HepG2 (cell line): ENCODE data around the gene DCDC2C. TPM values are rescaled to one million over a fixed set of nuclear protein-coding genes. Genes with fewer than 3 reads are reported as not detected.

Source experiments
- ATAC-seq: fragments of 200-7000 bp; cut with Tn5 transposase; 3 replicates; pipeline ENCODE4 v1.9.1; 2020; ENCODE audit warnings: mild to moderate bottlenecking, moderate library complexity
- BruUV-seq: library from RNA; stranded (reverse); fragments of 400-500 nt; replicated peaks from 2 replicates; lab custom pipeline; 2021; lab: Mats Ljungman, UMichigan
- CTCF ChIA-PET: fragments of 300-600 bp; formaldehyde crosslinking; extraction: SDS; loops from one replicate; lab custom pipeline; 2021; ENCODE audit warnings: low total read pairs, inconsistent platforms, low intra/inter-chr PET ratio; lab: Yijun Ruan, JAX
- POLR2A ChIA-PET: fragments of 350-600 bp; sonication (Branson Sonifier 250); formaldehyde crosslinking; loops from one replicate; lab custom pipeline; 2020; ENCODE audit warnings: antibody characterized with exemption, inconsistent platforms; lab: Yijun Ruan, JAX
- DNase-seq: peaks from one replicate; pipeline ENCODE4 v3.0.0-alpha.2; 2015; ENCODE audit warnings: low spot score
- FAIRE-seq: peaks from 3 replicates; lab custom pipeline; 2011; peaks lifted over from hg19 to GRCh38; lab: Jason Lieb, UNC
- H2AFZ ChIP-seq: one replicate; pipeline ENCODE4 v1.6.1; 2011; ENCODE audit warnings: low read length, inconsistent platforms
- H3K27ac ChIP-seq: fragments of 300-600 bp; 3 replicates; pipeline ENCODE4 v1.8.0; 2011; ENCODE audit warnings: mixed run types, mild to moderate bottlenecking, mixed read lengths, low read length, inconsistent platforms; ENCODE audit not compliant: insufficient read depth; ENCODE audit errors: extremely low read length
- H3K27me3 ChIP-seq, 2 experiments: fragments of 200-600 bp in 1 of 2; 2 replicates in 1 of 2; 3 replicates in 1 of 2; pipeline versions ENCODE4 v1.6.0 to v1.8.0; 2011; ENCODE audit warnings: low read length in 2 of 2, mild to moderate bottlenecking in 2 of 2, moderate library complexity in 2 of 2, inconsistent platforms in 1 of 2; ENCODE audit not compliant: insufficient read depth in 2 of 2, control insufficient read depth in 1 of 2
- H3K36me3 ChIP-seq, 2 experiments: fragments of 200-600 bp in 1 of 2; replicated peaks in 1 of 2; 2 replicates in 1 of 2; 3 replicates in 1 of 2; pipeline versions ENCODE4 v1.5.1 to v1.8.0; 2011; ENCODE audit warnings: low read length in 2 of 2, inconsistent platforms in 1 of 2; ENCODE audit not compliant: insufficient read depth in 2 of 2, control insufficient read depth in 1 of 2
- H3K4me1 ChIP-seq: 2 replicates; pipeline ENCODE4 v1.5.1; 2012; ENCODE audit warnings: low read length, inconsistent platforms; ENCODE audit not compliant: insufficient read depth
- H3K4me2 ChIP-seq: 2 replicates; pipeline ENCODE4 v1.6.0; 2011; ENCODE audit warnings: low read depth, low read length, inconsistent platforms
- H3K4me3 ChIP-seq, 3 experiments: fragments of 200-600 bp in 1 of 3; sonication (generic), shearing (Covaris generic) in 1 of 3; replicated peaks in 1 of 3; 2 replicates each; pipeline ENCODE4 v1.5.1; 2011 to 2016; ENCODE audit warnings: low read length in 3 of 3, inconsistent platforms in 2 of 3, low read depth in 2 of 3, mild to moderate bottlenecking in 2 of 3, control low read depth in 1 of 3, mixed read lengths in 1 of 3; ENCODE audit not compliant: insufficient read depth in 1 of 3
- H3K79me2 ChIP-seq: one replicate; pipeline ENCODE4 v1.6.1; 2011; ENCODE audit warnings: low read length, inconsistent platforms; ENCODE audit not compliant: insufficient read depth
- H3K9ac ChIP-seq: 2 replicates; pipeline ENCODE4 v1.6.0; 2011; ENCODE audit warnings: mild to moderate bottlenecking, low read depth, low read length, inconsistent platforms; ENCODE audit not compliant: insufficient read depth
- H3K9me3 ChIP-seq: 2 replicates; pipeline ENCODE4 v1.5.1; 2012; ENCODE audit warnings: mild to moderate bottlenecking, low read length
- H4K20me1 ChIP-seq: 2 replicates; pipeline ENCODE4 v1.6.0; 2011; ENCODE audit warnings: inconsistent platforms, mild to moderate bottlenecking, low read length, moderate library complexity; ENCODE audit not compliant: insufficient read depth
- ARHGAP35 ChIP-seq: sonication (generic); formaldehyde crosslinking; IDR thresholded peaks from 2 replicates; pipeline ENCODE4 v1.9.0; 2022; ENCODE audit warnings: mild to moderate bottlenecking, inconsistent platforms, moderate library complexity, missing genetic modification reagents, borderline replicate concordance
- CCDC6 ChIP-seq: sonication (generic); formaldehyde crosslinking; IDR thresholded peaks from 2 replicates; pipeline ENCODE4 v1.8.1; 2022; ENCODE audit warnings: mild to moderate bottlenecking, missing genetic modification reagents, moderate library complexity
- FOXC1 ChIP-seq: sonication (generic); formaldehyde crosslinking; IDR thresholded peaks from 2 replicates; pipeline ENCODE4 v1.8.0; 2022; ENCODE audit warnings: mild to moderate bottlenecking, missing genetic modification reagents, borderline replicate concordance
- MTERF4 ChIP-seq: sonication (generic); formaldehyde crosslinking; IDR thresholded peaks from 2 replicates; pipeline ENCODE4 v1.8.0; 2023; ENCODE audit warnings: mild to moderate bottlenecking, missing genetic modification reagents
- RAD51 ChIP-seq: fragments of 450-650 bp; IDR thresholded peaks from 2 replicates; pipeline ENCODE4 v1.6.1; 2016; ENCODE audit warnings: borderline replicate concordance
- RBM39 ChIP-seq: fragments of 200-400 bp; formaldehyde crosslinking; IDR thresholded peaks from one replicate; pipeline ENCODE4 v1.6.1; 2018; ENCODE audit warnings: antibody characterized with exemption, mild to moderate bottlenecking, low read depth, low read length; ENCODE audit not compliant: poor library complexity, severe bottlenecking
- SALL2 ChIP-seq: sonication (generic); formaldehyde crosslinking; IDR thresholded peaks from 2 replicates; pipeline ENCODE4 v1.8.1; 2023; ENCODE audit warnings: mild to moderate bottlenecking, missing genetic modification reagents, inconsistent platforms
- SIX1 ChIP-seq: sonication (generic); formaldehyde crosslinking; IDR thresholded peaks from 2 replicates; pipeline ENCODE4 v1.4.0; 2020; ENCODE audit warnings: missing genetic modification reagents, borderline replicate concordance
- SIX4 ChIP-seq: sonication (generic); formaldehyde crosslinking; IDR thresholded peaks from 2 replicates; pipeline ENCODE4 v1.4.0; 2020; ENCODE audit warnings: missing genetic modification reagents
- SMAD9 ChIP-seq: sonication (generic); formaldehyde crosslinking; IDR thresholded peaks from 2 replicates; pipeline ENCODE4 v1.5.1; 2020; ENCODE audit warnings: mild to moderate bottlenecking, missing genetic modification reagents
- SP5 ChIP-seq: IDR thresholded peaks from 2 replicates; pipeline ENCODE4 v1.6.1; 2016; ENCODE audit warnings: low read depth, borderline replicate concordance
- YEATS2 ChIP-seq: sonication (generic); formaldehyde crosslinking; IDR thresholded peaks from 2 replicates; pipeline ENCODE4 v1.4.0; 2020; ENCODE audit warnings: missing genetic modification reagents, borderline replicate concordance
- ZC3H13 ChIP-seq: sonication (generic); formaldehyde crosslinking; IDR thresholded peaks from 2 replicates; pipeline ENCODE4 v1.8.1; 2023; ENCODE audit warnings: mild to moderate bottlenecking, missing genetic modification reagents, moderate library complexity
- ZFP37 ChIP-seq: sonication (generic); formaldehyde crosslinking; IDR thresholded peaks from 2 replicates; pipeline ENCODE4 v1.4.0; 2020; ENCODE audit warnings: missing genetic modification reagents, borderline replicate concordance
- ZNF12 ChIP-seq: sonication (generic); formaldehyde crosslinking; IDR thresholded peaks from 2 replicates; pipeline ENCODE4 v1.5.0; 2020; ENCODE audit warnings: missing genetic modification reagents
- ZNF577 ChIP-seq: sonication (generic); formaldehyde crosslinking; IDR thresholded peaks from 2 replicates; pipeline ENCODE4 v1.4.0; 2020; ENCODE audit warnings: mild to moderate bottlenecking, low read depth, missing genetic modification reagents, borderline replicate concordance
- ZUFSP ChIP-seq: sonication (generic); formaldehyde crosslinking; IDR thresholded peaks from 2 replicates; pipeline ENCODE4 v1.9.0; 2021; ENCODE audit warnings: missing genetic modification reagents, mild to moderate bottlenecking, borderline replicate concordance
- WGBS: methylation state at CpG from one replicate; pipeline ENCODE4 v1.1.6; 2017; ENCODE audit warnings: low lambda C conversion rate; 5-methylcytosine and 5-hydroxymethylcytosine counted together
- in situ Hi-C: cut with HindIII; loops from 2 replicates; pipeline ENCODE4 v1.10.0; 2017; ENCODE audit warnings: low pct_unique_long_range_greater_than_20kb; ENCODE audit not compliant: extremely low pct_ligation_motif_present
- intact Hi-C: fragments of 100-400 bp; cut with micrococcal nuclease; formaldehyde crosslinking; loops from one replicate; pipeline ENCODE4 v1.10.0; 2022; ENCODE audit not compliant: unreplicated experiment
- polyA plus RNA-seq, 8 experiments: library from polyadenylated mRNA; depleted of rRNA in 3 of 8; stranded (reverse) in 7 of 8; unstranded in 1 of 8; fragments of >200 nt; fragmentation: Illumina TruSeq in 4 of 8; extraction: Trizol in 4 of 8; gene quantifications; 2 replicates each; pipeline versions ENCODE4 v1.2.1 to v1.2.3, GENCODE V29; 2011 to 2016; ENCODE audit warnings: low read depth in 4 of 8, missing spikeins in 1 of 8, mixed read lengths in 1 of 8; ENCODE audit not compliant: insufficient read depth in 1 of 8
- total RNA-seq, 5 experiments: library from RNA; depleted of rRNA; stranded (reverse); fragments of >200 nt; fragmentation: Illumina TruSeq; extraction: Trizol; gene quantifications; 2 replicates each; pipeline ENCODE4 v1.2.3, GENCODE V29; 2016; ENCODE audit warnings: low read depth in 1 of 5

Gene DCDC2C
- total and polyA plus RNA-seq, 2 of the 13 experiments (the other 11 are each of a cell fraction or from before 2014, with no cell fraction given): not detected

GRCh38 chr2:3680548-3681345, 22.6 kb upstream of the DCDC2C start:
- FAIRE-seq (no peak), DNase-seq (no peak), ATAC-seq (no peak)
- H4K20me1 ChIP-seq: no peaks in the 10 kb centered on the region
- TF ChIP-seq SP5 (CRISPR knock-in tag) (no peak), ZFP37 (no peak), SALL2 (CRISPR knock-in tag) (no peak), ARHGAP35 (CRISPR knock-in tag) (no peak), ZNF12 (CRISPR knock-in tag) (no peak), ZNF577 (no peak), FOXC1 (no peak), YEATS2 (CRISPR knock-in tag) (no peak)
- intact Hi-C loops: no loop called here
- CTCF ChIA-PET: no interaction called here
- no TSS peak for BruUV-seq
- peaks cover 3 to 20% of the 10 kb centered on the region in 2 experiments; a peak in 3 of 5 replicates for H3K27me3 ChIP-seq
- in situ Hi-C loops: no loop called here
- peaks cover 13% of the 10 kb centered on the region for H3K4me1 ChIP-seq
- no peaks in the 10 kb centered on the region for H3K9me3 ChIP-seq
- 59% methylated on average over 18 of the region's 18 CpGs for WGBS
- no peaks in the 10 kb centered on the region for H3K36me3 ChIP-seq
- no peak overlapping the region for H2AFZ ChIP-seq
- H3K4me2 ChIP-seq: no peak overlapping the region
- H3K79me2 ChIP-seq: no peaks in the 10 kb centered on the region
- no peak overlapping the region for H3K4me3 ChIP-seq
- no peak overlapping the region for H3K9ac ChIP-seq
- POLR2A ChIA-PET: no interaction called here
- no peak overlapping the region for H3K27ac ChIP-seq

- H3K4me1 ChIP-seq: peaks cover 13% of the 10 kb centered on the region
- no peak for FAIRE-seq
- no peak overlapping the region for H3K4me2 ChIP-seq
- H3K36me3 ChIP-seq: no peaks in the 10 kb centered on the region
- no peak overlapping the region for H3K27ac ChIP-seq
- H3K4me3 ChIP-seq: no peak overlapping the region
- ChIA-PET CTCF (no interaction called here), POLR2A (no interaction called here)
- peaks cover 3 to 20% of the 10 kb centered on the region in 2 experiments; a peak in 3 of 5 replicates for H3K27me3 ChIP-seq
- DNase-seq: no peak
- H3K9me3 ChIP-seq: no peaks in the 10 kb centered on the region
- H2AFZ ChIP-seq: no peak overlapping the region
- no peaks in the 10 kb centered on the region for H4K20me1 ChIP-seq
- in situ Hi-C loops (no loop called here), intact Hi-C loops (no loop called here)
- BruUV-seq: no TSS peak
- no peak overlapping the region for H3K9ac ChIP-seq
- no peaks in the 10 kb centered on the region for H3K79me2 ChIP-seq
- 49% methylated on average over 5 of the region's 5 CpGs for WGBS
- ATAC-seq: no peak
- TF ChIP-seq MTERF4 (CRISPR knock-in tag): no peak
- no peak for TF ChIP-seq ZUFSP (CRISPR knock-in tag)
- TF ChIP-seq SMAD9 (CRISPR knock-in tag): no peak
- TF ChIP-seq RBM39: no peak
- TF ChIP-seq CCDC6: no peak
- no peak for TF ChIP-seq SIX4
- no peak for TF ChIP-seq RAD51
- TF ChIP-seq ZC3H13 (CRISPR knock-in tag): no peak
- TF ChIP-seq SIX1: no peak
Measured at GRCh38 chr2:3681625-3682024, 21.8 kb upstream of the DCDC2C start.
